Measurements from ENCODE around the gene ZFHX3. TPM values are rescaled to one million over a fixed set of nuclear protein-coding genes. Genes with fewer than 3 reads are reported as not detected.
"Not testable (repeated sequence)": the region's sequence is repeated elsewhere in the genome, so short reads cannot be mapped to it uniquely, and the experiment has no call there.

Gene ZFHX3
- total RNA-seq, 1 donor from 2014 or later: 3.9 TPM

GRCh38 chr16:73020409-73020884 is 27.5 kb downstream of the ZFHX3 start:
- peak; percentile 32 for ATAC-seq

- ATAC-seq: peak; percentile 50
Observed at GRCh38 chr16:73019457-73020362, 28.2 kb downstream of the ZFHX3 start.

GRCh38 chr16:73018821-73019456 is 29.0 kb downstream of the ZFHX3 start:
- no peak for ATAC-seq

GRCh38 chr16:73017321-73017720 is 30.6 kb downstream of the ZFHX3 start:
- no peak for ATAC-seq

GRCh38 chr16:73016488-73016830 is 31.5 kb downstream of the ZFHX3 start:
- ATAC-seq: peak; percentile 17

- ATAC-seq: peak; percentile 96
Observed at GRCh38 chr16:73015612-73016487, 32.1 kb downstream of the ZFHX3 start.

GRCh38 chr16:73014768-73015167 is 33.2 kb downstream of the ZFHX3 start:
- no peak for ATAC-seq

- ATAC-seq: no peak
Observed at GRCh38 chr16:73013974-73014373, 34.0 kb downstream of the ZFHX3 start.

- ATAC-seq: no peak
Observed at GRCh38 chr16:73012341-73012740, 35.6 kb downstream of the ZFHX3 start.

GRCh38 chr16:73011926-73012325 is 36.0 kb downstream of the ZFHX3 start:
- ATAC-seq: no peak

- ATAC-seq: peak; percentile 53
Observed at GRCh38 chr16:73010150-73010676, 37.7 kb downstream of the ZFHX3 start.

GRCh38 chr16:73009710-73010109 is 38.2 kb downstream of the ZFHX3 start:
- ATAC-seq: not testable (repeated sequence)

- ATAC-seq: no peak
Observed at GRCh38 chr16:73006026-73006425, 41.9 kb downstream of the ZFHX3 start.

GRCh38 chr16:73002866-73003265 is 45.1 kb downstream of the ZFHX3 start:
- no peak for ATAC-seq

GRCh38 chr16:73000907-73001521 is 46.9 kb downstream of the ZFHX3 start:
- ATAC-seq: no peak

GRCh38 chr16:73000020-73000906 is 47.7 kb downstream of the ZFHX3 start:
- ATAC-seq: peak; percentile 25

GRCh38 chr16:72999541-73000019 is 48.3 kb downstream of the ZFHX3 start:
- ATAC-seq: no peak

GRCh38 chr16:72997141-72997542 is 50.8 kb downstream of the ZFHX3 start:
- peak; percentile 81 for ATAC-seq

- ATAC-seq: peak; percentile 35
Observed at GRCh38 chr16:72996291-72997062, 51.5 kb downstream of the ZFHX3 start.

GRCh38 chr16:72995882-72996270 is 52.1 kb downstream of the ZFHX3 start:
- not testable (repeated sequence) for ATAC-seq

All from esophagus mucosa (tissue), 1 donor.